ENCODE data around the gene TEAD2. TPM values are rescaled to one million over a fixed set of nuclear protein-coding genes. Genes with fewer than 3 reads are reported as not detected.

The TEAD2 gene
- total and polyA plus RNA-seq, 4 donors, result 21.9 to 40.0 (median 31.5) TPM

- DNase-seq (no peak), ATAC-seq (ENCODE audit: insufficient read depth, low FRiP score) (no peak)
- WGBS, 2 donors, result 74 to 83% methylated on average over 26 of the region's 26 CpGs
Observed at GRCh38 chr19:49390131-49390928, 28.1 kb upstream of the TEAD2 start.

GRCh38 chr19:49389406-49389805 is 27.2 kb upstream of the TEAD2 start:
- Histone ChIP-seq H3K4me1 (ENCODE audit: control insufficient read depth in 5 of 5, insufficient read depth in 5 of 5, low read length in 5 of 5) (no peaks in the 10 kb centered on the region), H3K4me3 (no peak overlapping the region)
- DNase-seq, result no peak

More at GRCh38 chr19:49390131-49390928, 28.1 kb upstream of the TEAD2 start:
- TF ChIP-seq CTCF (IDR thresholded peaks at IDR 0.05; ENCODE audit: control extremely low read depth, extremely low read depth), result no peak
- H3K9ac ChIP-seq (ENCODE audit: insufficient read depth in 1 of 2, low read length in 2 of 2), result no peak overlapping the region
- H3K27ac ChIP-seq (ENCODE audit: low read depth in 1 of 2, low read length in 1 of 2), result no peak overlapping the region
- no peaks in the 10 kb centered on the region for H3K36me3 ChIP-seq (ENCODE audit: control insufficient read depth in 4 of 4, insufficient read depth in 4 of 4, low read length in 4 of 4)
- H3K9me3 ChIP-seq (ENCODE audit: control insufficient read depth in 4 of 4, insufficient read depth in 3 of 4, low read length in 3 of 4), result peaks cover 0 to 2% (median 0%) of the 10 kb centered on the region in 4 donors
- H3K27me3 ChIP-seq (ENCODE audit: control insufficient read depth in 3 of 3, insufficient read depth in 3 of 3, low read length in 2 of 3), result peaks cover 0 to 11% (median 5%) of the 10 kb centered on the region in 3 donors
- H3K4me1 ChIP-seq (ENCODE audit: control insufficient read depth in 5 of 5, insufficient read depth in 5 of 5, low read length in 5 of 5), result no peaks in the 10 kb centered on the region
- no peak overlapping the region for H3K4me3 ChIP-seq

GRCh38 chr19:49387936-49388372 is 25.7 kb upstream of the TEAD2 start, which contains the start of gene KASH5:
KASH5 (plus strand) TSS chr19:49388249; CDS start chr19:49390884, 2,635 bp downstream.
- no peak for TF ChIP-seq CTCF (IDR thresholded peaks at IDR 0.05; ENCODE audit: control extremely low read depth, extremely low read depth)
- WGBS, 2 donors, result 34 to 53% methylated on average over 39 to 40 of the region's 40 CpGs
- H3K36me3 ChIP-seq (ENCODE audit: control insufficient read depth in 4 of 4, insufficient read depth in 4 of 4, low read length in 4 of 4), result no peaks in the 10 kb centered on the region
- H3K9me3 ChIP-seq (ENCODE audit: control insufficient read depth in 4 of 4, insufficient read depth in 3 of 4, low read length in 3 of 4), result peaks cover 0 to 2% (median 0%) of the 10 kb centered on the region in 4 donors
- no peak within 1 kb of the TSS for H3K9ac ChIP-seq (ENCODE audit: insufficient read depth in 1 of 2, low read length in 2 of 2)
- no peak within 1 kb of the TSS for H3K27ac ChIP-seq (ENCODE audit: low read depth in 1 of 2, low read length in 1 of 2)
- no peaks in the 10 kb centered on the region for H3K4me1 ChIP-seq (ENCODE audit: control insufficient read depth in 5 of 5, insufficient read depth in 5 of 5, low read length in 5 of 5)
- DNase-seq, result peak in 2 of 3 donors; percentile 12 to 21
- H3K27me3 ChIP-seq (ENCODE audit: control insufficient read depth in 3 of 3, insufficient read depth in 3 of 3, low read length in 2 of 3), result peaks cover 0 to 5% (median 2%) of the 10 kb centered on the region in 3 donors
- peak within 1 kb of the TSS; percentile 3 for H3K4me3 ChIP-seq
- ATAC-seq (ENCODE audit: insufficient read depth, low FRiP score), result peak; percentile 64

More at GRCh38 chr19:49389406-49389805, 27.2 kb upstream of the TEAD2 start:
- ATAC-seq (ENCODE audit: insufficient read depth, low FRiP score), result no peak
- no peak overlapping the region for H3K9ac ChIP-seq (ENCODE audit: insufficient read depth in 1 of 2, low read length in 2 of 2)
- no peak for TF ChIP-seq CTCF (IDR thresholded peaks at IDR 0.05; ENCODE audit: control extremely low read depth, extremely low read depth)
- H3K9me3 ChIP-seq (ENCODE audit: control insufficient read depth in 4 of 4, insufficient read depth in 3 of 4, low read length in 3 of 4), result peaks cover 0 to 2% (median 0%) of the 10 kb centered on the region in 4 donors
- peaks cover 0 to 10% (median 5%) of the 10 kb centered on the region in 3 donors for H3K27me3 ChIP-seq (ENCODE audit: control insufficient read depth in 3 of 3, insufficient read depth in 3 of 3, low read length in 2 of 3)
- no peak overlapping the region for H3K27ac ChIP-seq (ENCODE audit: low read depth in 1 of 2, low read length in 1 of 2)
- H3K36me3 ChIP-seq (ENCODE audit: control insufficient read depth in 4 of 4, insufficient read depth in 4 of 4, low read length in 4 of 4), result no peaks in the 10 kb centered on the region
- 90 to 96% methylated on average over 20 of the region's 20 CpGs for WGBS, 2 donors
